Activated CD8-positive, alpha-beta memory T cell treated with anti-CD3 and anti-CD28 coated beads for 48 hours (primary cell): ENCODE results near the gene PHLDA1.
A peak's percentile ranks its signal among the peaks of the same experiment; 100 is the strongest.

Source experiments
- DNase-seq, 3 experiments: peaks; one replicate each; pipeline ENCODE4 v3.0.0-alpha.2; 2020; ENCODE audit warnings: low read depth in 2 of 3, low spot score in 2 of 3

Gene PHLDA1

DNA sequence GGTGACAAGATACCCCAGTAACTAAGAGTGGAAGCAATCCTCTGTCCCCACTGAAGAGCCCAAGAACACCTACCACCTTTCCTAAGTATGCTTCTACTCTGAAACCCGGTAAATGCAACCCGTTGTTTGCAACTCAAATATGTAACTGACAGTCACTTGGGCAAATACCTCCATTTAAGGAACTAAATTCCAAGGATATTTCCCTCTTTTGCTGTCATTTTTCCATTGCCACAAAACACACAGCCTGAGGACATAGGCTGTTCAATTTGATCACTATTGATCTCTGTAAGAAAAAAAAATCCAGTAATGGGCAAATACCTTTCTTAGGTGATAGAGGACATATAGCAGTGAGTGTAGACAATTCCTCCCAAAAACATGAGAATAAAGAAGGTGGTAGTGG, 6.6 kb upstream of the PHLDA1 start:
- no peak for DNase-seq

DNA sequence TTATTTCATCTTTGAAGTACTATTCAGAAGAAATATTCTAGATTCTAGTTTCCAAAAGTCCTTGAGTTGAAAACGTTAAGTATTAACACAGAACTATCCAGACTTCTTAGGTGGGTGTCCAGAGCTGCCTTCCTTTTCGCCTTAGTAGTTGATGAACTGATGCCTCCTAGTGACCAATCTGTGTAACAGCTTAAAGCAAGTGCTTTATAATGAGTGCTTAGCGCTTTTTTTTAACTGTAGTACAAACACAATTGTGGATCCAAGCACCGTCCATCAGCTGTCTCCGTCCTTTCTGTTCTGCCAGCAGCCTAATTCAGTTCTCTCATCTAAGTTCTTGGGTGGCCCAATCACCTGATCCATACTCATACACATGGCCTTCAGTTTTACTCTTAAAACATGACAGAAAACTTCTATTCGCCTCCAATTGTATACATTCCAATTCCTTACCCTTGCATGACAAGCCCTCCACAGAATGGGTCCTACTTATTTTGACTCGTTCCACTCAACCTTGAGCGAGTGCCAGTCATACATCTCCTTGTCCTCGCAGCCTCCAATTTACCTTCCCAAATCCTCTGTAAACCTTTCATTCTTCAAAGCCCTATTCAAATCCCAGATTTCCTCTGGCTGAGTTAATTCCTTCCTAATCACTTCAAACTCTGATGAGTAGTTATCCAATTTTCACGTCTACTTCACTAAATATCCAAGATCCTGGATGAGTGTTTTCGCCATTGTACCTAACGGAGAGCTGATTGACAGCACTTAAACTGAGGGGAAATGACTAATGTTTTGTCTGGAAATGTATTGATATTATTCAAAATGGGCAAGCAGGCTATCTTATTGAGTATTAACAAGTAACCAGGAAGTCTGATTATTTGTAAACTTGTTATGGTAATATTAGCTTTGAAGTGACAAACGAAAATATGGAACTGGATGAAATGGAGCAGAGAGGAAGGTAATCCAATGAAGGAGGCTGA, 5.8 kb upstream of the PHLDA1 start:
- no peak for DNase-seq

DNA sequence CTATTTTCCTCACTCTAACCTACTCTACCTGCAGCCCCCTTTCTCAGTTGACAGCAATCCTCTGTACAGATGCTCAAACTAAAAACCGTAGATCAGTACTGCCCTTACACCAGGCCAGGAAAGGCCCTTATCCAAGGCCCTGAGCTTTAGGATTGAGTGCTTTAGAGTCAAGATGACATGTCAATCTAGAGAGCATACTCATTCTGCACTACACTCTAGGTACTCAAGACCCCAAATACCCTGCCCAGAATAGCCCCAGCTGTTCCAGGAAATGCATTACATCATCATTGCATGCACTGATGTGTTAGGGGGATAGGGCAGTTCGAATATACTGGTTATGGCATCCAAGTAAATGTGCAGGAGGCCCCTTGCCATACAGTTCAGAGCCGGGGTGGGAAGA, 3.5 kb upstream of the PHLDA1 start:
- DNase-seq = no peak

DNA sequence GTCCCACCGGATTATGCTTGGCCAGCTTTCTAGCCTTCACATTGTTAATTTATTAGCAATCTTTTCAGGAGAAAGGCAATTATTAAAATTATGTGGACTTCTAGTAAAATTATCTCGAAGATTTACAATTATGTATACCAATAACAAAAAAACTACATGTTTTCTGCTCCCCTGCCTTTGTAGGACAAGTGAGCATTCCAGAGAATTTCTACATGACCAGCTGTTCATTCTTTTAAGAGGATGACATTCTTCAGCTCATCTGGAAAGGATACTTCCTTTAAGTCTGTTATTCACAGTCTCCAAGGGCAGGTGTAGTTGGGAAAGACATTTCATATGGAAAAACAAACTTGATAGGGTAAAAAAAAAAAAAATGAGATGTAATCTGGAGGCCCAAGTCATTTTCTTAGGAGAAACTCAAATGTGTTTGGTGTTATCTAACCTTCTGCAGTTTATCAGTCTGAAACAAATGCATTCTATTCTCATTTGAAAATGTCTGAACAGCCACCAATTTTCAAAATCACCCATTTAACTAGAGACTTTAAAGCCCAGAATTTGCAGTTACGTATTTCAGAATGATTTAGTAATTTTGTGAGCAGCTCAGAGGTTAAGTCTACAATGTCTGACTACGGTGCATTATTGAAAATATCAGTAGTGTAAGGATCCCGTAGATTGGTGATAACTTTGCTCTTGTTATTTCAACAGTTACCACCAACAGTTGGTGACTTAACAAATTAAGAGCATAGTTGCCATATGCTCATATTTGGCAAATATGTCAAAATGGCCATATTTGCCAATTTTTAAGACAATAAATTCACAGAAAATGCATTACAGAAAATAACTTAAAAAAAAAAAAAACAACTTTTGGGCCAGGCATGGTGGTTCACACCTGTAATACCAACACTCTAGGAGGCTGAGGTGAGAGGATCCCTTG, 1.8 kb upstream of the PHLDA1 start:
- no peak for DNase-seq

DNA sequence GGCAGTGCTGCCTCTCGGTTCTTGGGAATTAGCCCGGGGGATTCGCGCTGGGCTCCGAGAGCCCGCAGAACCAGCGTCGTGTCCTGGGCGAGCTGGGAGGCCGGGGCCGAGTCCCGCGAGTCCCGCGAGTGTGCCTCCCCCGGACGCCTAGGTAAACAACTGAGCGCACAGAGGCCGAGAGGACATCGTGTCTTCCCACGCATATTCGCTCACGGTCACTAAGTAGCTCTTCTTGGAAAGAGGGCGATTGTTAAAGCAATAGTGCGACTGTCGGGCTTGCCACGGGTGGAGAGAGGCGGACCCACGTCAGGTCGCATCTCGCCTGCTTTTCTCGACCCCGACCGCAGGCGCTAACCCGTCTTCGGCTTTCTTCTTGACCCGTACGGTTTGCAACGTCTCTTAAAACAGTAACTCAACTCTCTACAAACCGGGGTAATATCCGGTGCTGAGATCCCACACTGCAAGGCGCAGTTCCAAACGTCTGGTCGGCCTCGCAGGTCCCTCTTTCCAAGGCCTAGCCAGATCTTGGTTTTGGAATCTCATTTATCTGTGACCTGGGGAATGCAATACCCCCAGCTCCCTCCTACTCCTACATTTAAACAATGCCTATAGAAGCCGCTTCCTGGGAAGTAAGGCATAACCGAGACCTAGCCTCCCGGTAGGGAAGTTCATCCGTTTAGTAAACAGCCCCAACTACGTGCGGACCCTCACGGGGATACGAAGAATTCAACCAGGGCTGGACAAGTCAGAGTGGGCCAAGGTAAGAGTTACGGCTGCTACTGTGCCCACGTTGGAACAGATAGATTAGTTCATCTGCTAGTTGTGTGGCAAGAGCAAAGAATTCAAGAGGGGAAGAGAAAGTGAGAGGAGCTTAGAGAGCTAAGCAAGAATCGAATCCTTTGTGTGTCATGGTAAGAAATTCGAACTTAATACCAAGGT, 736 bp upstream of the PHLDA1 start:
- DNase-seq = peak in 1 of 3 experiments; percentile 24

DNA sequence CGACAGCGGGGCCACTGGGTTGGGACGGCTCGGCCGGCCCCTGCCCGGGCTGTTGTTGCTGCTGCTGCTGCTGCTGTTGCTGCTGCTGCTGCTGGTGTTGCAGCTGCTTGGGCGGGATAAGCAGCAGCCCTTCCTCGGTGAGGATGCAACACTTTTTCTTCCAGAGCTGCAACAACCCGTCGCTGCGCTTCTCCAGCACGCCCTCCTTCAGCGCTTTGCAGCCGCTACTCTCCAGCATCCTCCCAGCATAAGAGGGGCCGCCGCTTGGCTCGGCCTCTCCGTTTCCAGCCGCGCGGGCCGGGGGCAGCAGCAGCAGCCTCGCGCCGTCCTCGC, 529 bp downstream of the PHLDA1 start:
- DNase-seq = no peak

DNA sequence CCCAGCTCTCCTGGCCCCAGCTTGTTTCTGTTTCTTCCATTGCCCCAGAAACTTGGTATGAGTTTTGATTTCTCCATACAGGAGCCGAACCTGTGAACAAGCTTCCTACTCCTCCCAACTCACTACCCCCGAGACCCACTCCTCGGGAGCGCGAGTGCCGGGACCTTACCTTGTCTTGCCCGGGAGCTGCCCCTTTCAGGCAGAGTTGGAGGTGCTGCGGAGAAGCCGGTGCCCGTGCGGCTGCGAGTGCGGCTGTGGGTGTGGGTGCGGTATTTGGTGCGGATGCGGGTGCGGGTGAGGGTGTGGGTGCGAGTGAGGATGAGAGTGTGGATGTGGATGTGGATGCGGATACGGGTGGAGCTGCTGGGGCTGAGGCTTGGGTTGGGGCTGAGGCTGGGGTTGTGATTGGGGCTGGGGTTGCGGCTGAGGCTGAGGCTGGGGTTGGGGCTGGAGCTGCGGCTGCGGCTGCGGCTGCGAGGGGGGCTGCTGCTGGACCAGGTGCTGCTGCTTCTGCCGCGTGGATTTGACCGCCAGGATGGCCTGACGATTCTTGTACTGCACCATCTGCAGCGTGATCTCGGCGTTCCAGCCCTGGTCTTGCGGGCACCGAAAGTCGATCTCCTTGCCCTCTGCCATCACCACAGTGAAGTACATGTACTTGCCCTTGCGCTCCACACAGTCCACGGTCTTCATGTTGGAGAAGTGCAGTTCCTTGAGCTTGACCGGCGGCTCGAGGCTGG, 1.1 kb downstream of the PHLDA1 start:
- peak; percentile 40 to 51 (median 43) for DNase-seq

DNA sequence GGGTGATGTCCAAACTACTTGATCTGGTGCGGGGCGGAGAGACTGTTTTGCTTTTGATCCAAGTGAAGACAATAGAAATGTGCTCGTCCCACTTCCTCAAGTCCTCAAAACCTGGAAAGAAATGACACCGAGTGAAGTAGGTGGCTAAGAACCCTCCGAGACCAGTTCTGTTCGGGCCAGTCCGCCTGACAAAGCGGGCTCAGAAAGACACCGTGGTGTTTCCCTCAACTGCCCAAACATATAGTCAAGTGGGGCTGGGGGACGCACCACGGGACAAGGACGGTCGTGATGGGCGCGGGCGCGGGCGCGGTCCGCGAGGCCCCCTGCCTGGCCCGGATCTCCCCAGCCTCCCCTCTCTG, 1.6 kb downstream of the PHLDA1 start:
- DNase-seq = no peak

DNA sequence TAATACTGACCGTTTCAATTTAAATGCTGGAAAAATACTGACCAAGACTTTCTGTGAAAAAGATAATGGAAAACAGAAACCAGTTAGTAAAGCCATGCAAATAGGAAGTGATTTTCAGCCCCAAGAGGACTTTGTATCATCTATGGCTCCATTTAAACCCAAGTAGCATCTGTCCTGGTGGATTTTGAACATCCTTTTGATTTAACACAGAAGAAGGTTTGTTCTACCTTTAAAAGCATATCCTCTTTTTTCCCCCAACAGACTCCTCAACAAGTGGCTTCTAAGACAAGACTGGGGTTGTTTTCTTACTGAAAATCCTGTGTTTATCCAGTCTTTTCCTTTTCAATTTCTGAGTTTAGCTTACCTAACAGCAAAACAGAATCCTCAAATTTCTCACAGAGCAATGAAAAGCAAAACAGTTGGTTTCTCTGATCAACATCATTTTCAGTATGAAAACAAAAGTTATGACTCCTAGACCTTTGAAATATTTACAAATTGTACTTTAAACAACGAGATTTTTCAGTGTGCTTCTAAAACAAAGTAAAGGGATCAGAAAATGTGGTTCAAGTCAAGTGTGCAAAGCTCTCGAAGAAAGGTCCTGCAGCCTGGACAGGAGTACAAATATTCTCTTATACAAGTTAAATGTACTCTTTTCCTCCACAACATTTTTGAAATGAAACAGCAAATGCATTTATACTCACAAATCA, 2.9 kb downstream of the PHLDA1 start:
- DNase-seq = no peak

DNA sequence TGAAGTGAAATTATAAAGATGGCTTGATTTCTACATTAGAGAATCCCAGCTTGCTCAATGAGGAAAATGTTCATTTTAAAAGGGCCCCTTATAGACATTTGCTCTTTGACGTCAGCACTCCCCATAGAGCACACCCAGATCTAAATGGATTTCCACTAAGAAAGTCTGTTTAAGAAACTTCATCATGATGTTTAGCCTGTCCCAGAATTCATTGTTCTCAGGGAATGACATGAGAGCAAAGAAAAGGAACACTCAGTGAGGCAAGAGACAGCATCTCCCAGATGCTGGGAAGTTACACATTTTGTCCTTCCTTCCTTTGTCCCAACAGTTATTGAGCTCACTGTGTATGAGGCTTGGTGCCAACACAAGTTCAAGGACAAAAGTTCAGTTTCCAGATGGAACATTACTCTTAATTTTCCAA, 4.9 kb downstream of the PHLDA1 start:
- no peak for DNase-seq

DNA sequence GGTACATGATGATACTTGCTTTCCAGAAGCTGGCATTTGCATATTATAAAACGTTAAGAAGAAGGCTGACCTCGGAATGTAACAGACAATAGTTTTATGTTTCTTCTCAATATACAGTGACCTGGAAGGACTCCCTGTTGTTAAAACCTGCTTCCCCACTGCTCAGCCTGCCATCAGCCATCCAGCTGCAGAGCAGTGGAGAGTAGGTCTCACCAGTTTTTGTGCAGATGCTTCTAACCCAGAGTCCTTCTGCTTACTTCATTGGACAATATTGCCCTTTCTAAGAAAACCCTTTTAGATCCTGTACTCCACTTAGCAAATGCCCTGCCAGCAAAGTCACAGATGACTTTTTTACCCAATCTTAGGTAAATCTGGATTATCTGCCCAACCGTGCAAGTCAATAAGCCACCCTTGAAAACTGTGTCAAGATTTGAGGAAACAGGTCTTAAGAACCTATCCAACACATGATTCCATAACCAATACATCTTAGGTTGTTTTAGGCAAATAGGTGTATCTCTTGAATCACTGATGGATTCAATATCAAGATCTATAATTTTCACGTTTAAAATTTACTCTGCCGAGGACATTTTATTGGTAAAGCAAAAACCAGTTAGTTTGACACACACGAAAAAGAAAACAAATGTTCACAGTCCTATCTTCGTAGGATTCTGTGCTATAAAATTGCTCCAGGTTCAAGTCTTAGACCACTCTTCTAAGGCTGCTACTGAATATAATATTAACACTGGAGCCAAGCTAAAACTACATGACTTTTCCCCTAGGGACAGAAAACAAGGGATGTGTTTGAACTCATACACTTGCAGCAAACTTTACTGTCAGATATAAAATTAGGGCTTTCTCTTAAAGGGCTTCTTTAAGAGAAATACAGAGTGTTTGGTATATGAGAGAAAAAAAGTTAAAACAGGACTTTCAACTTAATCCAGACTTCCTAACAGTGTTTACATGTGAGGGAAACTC, 5.7 kb downstream of the PHLDA1 start:
- no peak for DNase-seq

DNA sequence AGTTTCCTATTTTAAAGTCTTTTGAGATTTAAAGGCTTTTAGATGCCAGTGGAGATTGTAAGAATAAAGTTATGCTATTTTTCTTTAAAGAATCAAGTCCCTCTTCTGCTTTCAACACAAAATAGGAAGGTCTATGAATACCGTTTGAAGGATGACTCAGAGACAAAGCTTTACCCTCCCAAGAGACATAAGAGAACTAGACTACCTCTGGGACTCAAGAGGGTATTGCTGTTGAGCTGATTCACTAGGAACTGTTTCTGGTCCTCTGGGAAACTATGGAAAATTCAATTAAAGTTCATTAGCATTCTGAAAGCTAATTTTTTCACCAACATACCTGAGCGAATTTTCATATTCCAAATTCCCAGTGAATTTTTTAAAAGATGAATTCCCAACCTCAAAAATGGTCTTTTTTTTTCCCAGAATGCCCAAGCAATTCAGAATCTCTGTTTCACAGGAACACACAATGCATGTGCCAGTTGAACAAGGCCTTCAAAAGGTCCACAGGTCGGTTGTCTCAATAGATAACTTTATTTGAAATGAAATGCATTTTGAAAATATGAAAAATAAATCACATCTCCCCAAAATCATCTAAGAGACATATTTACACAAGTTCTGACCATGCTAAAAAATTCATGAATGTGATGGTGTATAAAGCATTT, 6.5 kb downstream of the PHLDA1 start:
- no peak for DNase-seq

DNA sequence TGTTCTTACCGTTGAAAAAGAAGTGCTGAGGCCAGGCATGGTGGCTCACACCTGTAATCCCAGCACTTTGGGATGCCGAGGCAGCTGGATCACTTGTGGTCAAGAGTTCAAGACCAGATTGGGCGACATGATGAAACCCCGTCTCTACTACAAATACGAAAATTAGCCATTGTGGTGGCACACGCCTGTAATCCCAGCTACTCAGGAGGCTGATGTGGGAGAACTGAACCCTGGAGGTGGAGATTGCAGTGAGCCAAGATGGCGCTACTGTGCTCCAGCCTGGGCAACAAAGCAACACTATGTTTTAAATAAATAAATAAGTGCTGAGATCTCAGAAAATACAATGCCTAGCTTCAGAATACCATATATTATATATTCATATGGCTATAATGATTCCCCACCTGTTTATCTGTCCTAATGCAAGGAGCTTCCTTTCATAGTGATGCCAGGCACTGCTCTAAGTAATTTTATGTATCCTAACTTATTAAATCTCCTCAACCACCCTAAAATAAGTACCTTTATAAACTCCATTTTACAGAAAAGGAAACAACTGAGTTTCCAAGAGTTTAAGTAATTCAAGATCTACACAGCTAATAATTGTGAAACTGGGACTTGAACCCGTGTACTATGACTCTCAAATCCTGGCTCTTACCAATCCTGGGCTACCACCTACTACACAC, 7.3 kb downstream of the PHLDA1 start:
- no peak for DNase-seq

DNA sequence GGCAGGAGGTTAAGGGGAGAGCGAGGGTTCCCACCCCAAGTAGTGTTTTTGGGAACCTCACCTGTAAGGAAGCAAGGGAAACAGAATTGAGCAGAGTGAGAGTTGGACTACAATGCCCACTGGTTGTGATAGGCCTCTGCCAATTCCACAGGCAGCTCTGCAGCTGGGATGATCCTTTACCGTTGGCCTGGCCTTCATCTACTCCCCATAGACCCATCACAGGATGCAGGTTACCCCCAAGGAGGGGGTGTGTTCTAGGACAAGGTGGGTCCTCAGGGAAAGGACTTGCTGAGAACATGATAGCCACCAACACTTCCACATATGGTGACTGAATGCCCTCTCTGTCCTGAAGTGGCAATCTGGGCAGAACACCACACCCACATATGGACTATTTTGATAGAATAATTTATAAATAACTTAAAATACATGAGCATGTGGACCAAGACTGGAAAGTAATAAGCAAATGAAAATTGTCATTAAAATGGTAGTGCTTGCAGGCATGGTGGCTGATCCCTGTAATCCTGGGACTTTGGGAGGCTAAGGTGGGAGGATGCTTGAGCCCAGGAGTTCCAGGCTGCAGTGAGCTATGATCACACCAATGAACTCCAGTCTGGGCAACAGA, 8.4 kb downstream of the PHLDA1 start:
- DNase-seq = no peak

DNA sequence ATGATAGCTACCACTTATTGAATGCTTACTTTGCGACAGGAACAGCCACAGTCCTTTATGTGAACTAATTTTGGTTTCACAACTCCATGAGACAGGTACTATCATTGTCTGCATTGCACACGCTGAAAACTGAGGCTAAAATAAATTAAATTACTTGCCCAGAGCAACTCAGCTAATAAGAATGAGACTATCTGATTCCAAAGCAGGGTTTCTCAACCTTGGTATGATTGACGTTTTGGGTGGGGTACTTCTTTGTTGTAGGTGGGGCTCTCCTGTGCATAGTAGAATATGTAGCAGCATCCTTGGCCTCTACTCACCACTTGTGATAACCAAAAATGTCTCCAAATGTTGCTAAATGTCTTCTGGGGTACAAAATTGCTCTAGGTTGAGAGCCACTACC, 9.1 kb downstream of the PHLDA1 start:
- DNase-seq = no peak

DNA sequence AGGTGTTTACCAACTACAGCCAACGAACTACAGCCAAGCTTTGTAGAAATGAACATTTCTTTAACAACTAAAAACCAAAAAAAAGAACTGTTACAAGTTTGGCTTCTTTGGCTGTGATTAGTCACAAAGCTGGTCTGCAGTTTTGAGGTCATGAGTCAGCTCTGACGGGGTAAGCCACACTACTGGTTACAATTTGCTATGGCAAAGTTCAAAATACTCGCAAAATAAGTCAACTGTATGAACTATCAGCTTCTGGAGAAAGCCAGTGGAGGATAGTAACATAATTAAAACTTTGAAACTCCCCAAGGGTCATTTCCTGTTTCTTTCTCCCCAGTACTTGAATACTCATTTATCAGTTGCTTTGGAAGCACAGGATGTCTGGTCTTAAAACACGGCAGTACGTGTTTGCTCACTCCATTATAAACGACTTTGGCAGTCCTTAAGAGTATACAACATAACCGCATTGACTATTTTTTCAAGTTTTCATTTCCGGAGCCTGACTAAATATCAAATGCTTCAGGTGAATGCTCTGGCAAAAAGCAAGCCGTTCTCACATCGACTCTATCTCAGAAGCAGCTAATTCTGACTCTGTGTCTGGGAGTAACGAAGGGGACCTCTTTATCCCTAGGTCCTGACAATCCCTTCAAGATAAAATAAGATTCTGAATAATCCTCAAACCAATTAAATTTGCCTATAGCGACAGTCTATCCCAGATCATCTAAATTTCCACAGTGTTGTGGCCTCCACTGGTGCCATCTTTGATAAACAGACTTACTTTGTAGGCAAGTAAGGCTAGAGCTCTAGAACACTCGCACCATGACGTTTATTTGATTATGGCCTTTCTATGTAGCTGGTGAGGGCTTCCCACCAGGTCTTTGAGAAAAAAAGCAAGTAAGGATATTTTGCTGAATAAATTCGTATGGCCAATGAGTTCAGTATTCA, 10.6 kb downstream of the PHLDA1 start:
- no peak for DNase-seq
